HL-60/S4 (cell line): ENCODE data around the gene KMT2E.

Experiments
- in situ Hi-C: fragments of 300-500 bp; cut with MboI; formaldehyde crosslinking; loops from 2 replicates; pipeline ENCODE4 v1.14.3; 2022; ENCODE audit warnings: low sequenced_read_pairs

KMT2E gene

DNA sequence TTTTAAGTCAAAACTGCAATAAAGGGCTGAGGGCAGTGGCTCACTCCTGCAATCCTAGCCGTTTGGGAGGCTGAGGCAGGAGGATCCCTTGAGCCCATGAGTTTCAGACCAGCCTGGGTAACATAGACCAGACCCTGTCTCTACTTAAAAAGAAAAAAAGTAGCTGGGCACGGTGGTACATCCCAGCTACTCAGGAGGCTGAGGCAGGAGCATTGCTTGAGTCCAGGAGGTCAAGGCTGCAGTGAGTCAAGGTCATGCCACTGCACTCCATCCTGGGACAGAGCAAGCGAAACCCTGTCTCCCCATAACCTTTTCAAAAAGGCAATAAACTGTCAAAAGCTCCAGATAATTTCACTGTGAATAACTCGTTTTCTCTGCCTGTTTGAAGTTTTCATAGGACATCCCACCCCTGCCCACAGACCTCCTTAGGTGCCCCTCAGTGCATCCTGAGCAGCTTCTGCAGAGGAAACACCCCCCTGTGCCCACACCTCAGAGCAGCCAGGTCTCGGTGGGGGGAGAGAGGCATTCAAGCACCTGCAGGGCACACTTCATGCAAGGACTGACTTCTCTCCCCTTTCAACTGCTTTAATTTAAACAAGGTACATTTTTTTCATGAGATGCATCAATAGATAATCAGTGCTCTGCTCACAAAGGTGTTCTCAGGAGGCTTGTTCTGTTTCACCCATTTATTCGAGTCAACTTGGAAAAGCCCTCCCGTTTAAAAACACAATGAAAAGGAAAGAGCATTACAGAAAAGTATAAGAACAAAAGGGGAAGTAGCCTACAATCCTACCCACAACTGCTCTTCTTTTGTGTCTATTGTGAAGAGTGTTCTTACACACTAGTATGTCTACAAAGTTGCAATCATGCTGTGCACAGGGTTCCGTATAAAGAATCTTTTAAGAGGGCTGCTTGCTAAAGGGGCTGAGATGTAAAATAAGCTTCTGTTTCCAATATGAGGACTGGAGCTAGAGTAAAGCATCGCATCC, 104.9 kb downstream of the KMT2E start:
- in situ Hi-C loops, result no loop called here

DNA sequence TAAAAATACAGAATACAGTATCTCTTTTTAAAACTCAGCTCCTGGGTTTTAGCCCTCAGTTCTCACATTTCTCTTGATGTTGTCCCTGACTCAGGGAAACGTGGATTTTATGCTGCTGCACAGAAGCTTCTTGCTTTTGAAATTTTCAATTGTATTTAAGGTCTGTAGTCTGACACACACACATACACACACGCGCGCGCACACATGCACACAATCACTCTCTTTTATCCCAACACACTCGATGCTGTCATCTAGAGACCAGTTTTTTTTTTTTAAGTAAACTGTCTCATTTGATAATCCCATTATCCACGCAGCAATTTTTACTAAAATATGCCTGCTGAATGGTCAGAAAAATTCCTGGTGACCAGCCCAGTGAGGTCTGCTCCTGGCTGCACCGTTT, 108.6 kb downstream of the KMT2E start:
- in situ Hi-C loops, result no loop called here

- in situ Hi-C loops, result no loop called here
Observed at GRCh38 chr7:105125745-105126144, 111.7 kb downstream of the KMT2E start.

DNA sequence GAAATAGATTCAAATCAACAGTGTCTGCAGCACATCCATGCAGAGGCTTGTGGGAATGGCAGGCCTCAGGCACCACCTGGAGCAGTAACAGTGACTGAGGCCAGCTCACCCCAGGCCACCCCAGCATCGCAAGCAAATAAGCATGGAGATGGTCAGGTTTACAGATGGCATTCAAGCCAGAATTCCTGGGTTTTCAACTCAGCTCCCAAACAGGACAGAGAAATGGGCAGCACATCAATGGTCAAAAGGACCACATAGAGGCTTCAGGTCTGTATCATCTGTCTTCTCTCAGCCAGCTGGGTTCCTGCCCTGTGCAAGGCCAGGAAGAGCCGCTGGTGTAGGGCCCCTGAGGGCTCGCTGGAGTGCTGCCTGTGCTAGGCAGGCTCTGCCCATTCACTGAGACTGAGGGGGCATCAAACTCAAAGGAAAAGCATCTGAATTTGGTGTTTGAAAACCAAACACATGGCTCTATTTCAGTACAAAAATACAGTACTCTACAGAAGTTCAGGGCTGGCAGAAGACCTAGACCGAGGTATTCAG, 112.5 kb downstream of the KMT2E start:
- in situ Hi-C loops, result no loop called here

GRCh38 chr7:105127179-105127578, 113.2 kb downstream of the KMT2E start:
- in situ Hi-C loops, result no loop called here

DNA sequence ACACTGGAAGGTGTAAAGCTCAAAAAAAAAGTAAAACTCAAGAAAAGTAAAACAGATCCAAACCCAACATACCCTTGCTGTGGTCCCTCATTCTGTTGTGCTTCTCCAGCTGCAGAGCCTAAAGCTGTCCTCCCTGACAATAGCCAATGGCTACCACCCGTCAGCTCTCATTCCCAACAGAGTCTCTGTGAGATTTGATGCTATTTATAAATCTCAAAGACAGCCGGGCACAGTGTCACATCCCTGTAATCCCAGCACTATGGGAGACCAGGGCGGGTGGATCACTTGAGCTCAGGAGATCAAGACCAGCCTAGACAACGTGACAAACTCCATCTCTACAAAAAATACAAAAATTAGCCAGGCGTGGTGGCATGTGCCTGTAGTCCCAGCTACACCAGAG, 116.0 kb downstream of the KMT2E start:
- in situ Hi-C loops, result no loop called here

GRCh38 chr7:105130580-105130979, 116.6 kb downstream of the KMT2E start:
- in situ Hi-C loops, result no loop called here

- in situ Hi-C loops, result no loop called here
Observed at GRCh38 chr7:105131033-105131656, 117.1 kb downstream of the KMT2E start.

DNA sequence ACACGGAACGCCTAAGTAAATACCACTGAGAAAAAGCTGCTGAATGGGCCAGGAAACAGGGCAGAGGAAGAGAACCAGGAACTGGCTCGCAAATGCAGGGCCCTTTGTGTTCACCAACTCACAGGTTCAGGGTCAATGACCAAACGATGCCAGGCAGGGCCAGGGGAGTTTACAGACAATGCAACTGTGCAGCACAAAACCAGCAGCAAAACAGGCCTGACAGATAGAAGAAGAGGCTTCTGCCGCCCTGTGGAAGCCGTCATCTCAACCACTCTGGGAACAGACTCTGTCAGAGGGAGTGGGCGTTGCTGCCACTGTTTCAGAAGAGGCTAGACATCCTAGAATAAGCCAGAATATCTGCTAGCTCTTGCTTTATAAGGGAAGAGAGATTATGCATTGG, 117.9 kb downstream of the KMT2E start:
- in situ Hi-C loops, result no loop called here

GRCh38 chr7:105132335-105132734, 118.3 kb downstream of the KMT2E start:
- in situ Hi-C loops, result no loop called here

DNA sequence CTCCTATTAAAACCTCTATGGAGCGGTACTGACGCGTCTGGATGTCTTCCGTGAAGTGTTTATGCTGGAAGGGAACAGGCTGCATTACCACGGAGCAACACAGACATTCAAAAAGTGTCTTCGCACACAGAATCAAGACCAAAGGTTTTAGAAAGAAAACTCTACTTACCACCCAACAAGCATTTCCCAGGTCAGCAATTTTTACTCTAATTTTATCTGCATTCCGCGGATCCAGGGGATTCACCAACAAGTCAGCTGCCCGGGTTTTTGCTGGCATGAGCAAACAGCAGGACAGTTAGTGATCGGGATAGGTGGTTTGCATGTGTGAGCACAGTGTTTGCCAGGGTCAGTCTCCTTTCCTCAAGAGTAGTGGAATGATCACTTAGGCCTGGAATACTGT, 118.8 kb downstream of the KMT2E start:
- in situ Hi-C loops, result no loop called here

DNA sequence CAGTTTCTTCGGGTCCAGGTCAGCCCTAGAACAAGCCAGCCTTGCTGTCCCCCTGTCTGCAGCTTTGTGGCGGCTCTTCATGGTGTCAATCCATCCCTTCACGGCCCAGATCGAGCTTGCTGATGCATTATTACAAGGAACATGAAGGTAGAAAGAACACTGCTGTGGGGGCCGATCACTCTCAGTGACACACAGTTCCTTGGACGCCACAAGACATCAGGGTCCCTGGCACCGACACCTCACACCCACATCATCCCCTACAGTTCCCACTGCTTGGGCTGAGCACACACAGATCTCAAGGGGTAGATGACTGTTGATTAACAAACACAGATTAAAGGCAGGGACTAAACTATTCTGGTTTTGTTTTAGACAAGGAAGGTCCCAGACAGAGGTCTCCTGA, 119.4 kb downstream of the KMT2E start:
- in situ Hi-C loops, result no loop called here

DNA sequence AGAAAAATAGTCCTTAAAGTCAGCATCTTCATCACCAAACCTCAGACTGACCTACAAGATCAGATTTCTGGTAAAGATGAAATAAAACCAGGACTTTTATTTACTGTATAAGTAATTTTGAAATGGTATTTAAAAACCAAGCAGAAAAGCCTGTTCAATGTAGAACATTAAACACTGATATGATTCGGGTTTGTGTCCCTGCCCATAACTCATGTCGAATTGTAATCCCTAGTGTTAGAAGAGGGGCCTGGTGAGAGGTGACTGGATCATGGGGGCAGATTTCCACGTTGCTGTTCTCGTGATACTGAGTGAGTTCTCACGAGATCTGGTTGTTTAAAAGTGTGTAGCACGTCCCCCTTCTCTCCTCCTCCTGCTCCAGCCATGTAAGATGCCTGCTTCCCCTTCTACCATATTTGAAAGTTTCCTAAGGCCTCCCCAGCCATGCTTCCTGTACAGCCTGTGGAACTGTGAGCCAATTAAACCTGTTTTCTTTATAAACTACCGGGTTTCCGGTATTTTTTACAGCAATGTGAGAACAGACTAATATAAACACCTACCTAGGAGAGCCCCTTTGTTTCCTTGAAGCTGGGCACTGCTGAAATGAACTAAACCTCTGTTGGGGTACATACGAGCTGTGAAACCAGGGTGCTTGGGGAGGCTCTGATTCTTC, 120.1 kb downstream of the KMT2E start:
- in situ Hi-C loops, result no loop called here

DNA sequence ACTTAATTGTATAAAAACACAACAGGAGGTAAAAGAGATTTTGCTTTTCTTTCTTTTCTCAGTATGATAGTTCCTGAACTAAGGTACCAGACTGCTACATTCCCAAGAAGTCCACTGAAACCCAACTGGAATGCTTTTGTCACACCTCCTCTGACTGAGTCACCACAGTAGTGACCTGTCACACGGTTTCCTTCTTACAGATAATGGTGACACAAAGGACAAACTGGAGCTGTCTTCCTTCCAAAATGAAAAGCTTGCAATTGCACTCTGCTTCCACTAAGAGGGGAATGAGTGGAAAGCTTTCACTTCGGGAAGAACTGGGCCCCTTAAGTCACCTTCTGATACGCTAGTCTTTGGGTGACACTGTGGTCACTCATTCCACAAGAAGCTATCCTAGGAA, 122.2 kb downstream of the KMT2E start:
- in situ Hi-C loops, result no loop called here

DNA sequence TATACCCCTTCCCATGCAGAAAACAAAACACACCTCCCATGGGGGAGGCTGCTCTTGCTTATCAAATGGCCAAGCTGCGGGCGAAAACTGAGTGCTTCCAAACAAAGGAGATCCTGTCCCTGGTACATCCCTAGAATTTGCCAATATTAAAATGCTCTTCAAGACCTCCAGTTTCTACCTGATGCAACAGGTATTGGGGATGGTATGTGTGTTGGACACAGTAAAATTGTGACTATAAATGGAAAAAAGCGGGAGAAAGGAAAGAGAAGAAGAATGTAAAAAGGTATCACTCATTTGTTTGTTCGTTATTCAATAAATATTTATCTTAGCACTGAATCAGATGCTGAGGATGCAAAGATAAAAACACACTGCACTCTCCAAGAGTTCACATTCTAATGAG, 123.9 kb downstream of the KMT2E start:
- in situ Hi-C loops, result no loop called here

- in situ Hi-C loops, result no loop called here
Observed at GRCh38 chr7:105139381-105139780, 125.4 kb downstream of the KMT2E start.

GRCh38 chr7:105141068-105141467, 127.1 kb downstream of the KMT2E start:
- in situ Hi-C loops, result no loop called here

- in situ Hi-C loops, result no loop called here
Observed at GRCh38 chr7:105149827-105150226, 135.8 kb downstream of the KMT2E start.

GRCh38 chr7:105151152-105151551, 137.1 kb downstream of the KMT2E start:
- in situ Hi-C loops, result no loop called here

DNA sequence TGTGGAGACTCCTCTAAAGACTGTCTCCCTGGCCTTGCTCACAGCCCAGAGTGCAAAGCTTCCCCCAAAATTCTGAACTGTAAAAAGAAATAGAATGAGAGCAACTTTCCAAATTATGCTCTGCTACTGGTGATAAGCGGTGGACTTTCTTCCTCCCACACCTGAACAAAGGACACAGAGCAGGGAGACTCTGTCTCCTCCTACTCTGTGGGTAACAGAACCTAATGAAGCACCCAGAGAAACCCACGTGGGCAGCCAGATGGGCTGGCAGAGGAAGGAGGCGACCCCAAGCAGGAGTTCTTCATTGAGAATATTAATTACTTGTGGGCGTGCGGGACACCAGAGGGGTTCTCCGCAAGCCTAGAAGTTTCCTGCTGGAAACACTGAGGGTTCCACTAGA, 139.5 kb downstream of the KMT2E start:
- in situ Hi-C loops, result no loop called here

DNA sequence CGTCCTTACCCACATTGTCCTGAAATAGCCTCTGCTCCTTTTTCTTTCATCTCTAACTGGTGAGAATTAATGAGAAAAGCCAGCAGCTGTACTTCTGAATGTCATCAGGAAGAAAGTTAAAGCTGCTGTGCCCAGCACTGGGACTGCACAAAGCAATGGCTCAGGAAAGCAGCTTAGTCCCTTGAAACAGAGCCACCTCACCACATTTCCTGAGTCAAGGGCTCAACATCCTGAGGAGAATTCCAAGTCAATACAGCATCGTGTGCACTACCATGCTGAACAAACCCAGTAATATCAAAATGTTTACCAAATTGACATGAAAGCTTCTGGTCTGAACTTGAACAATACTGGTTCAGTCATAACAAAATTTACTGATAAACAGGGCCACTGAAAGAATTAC, 140.1 kb downstream of the KMT2E start:
- in situ Hi-C loops, result no loop called here
